K562 (cell line): Measurements from ENCODE around the gene SLC9A1. TPM values are rescaled to one million over a fixed set of nuclear protein-coding genes. Genes with fewer than 3 reads are reported as not detected.

Source experiments
- AFF1 ChIP-seq, 2 experiments: fragments of 450-650 bp; IDR thresholded peaks; 2 replicates each; pipeline ENCODE4 v1.6.1; 2018; ENCODE audit warnings: mild to moderate bottlenecking in 2 of 2, low read depth in 1 of 2; ENCODE audit not compliant: partially characterized antibody in 2 of 2
- ARID3A ChIP-seq: IDR thresholded peaks from 2 replicates; pipeline ENCODE4 v1.6.1; 2012; ENCODE audit warnings: low read depth, low read length, improper control_type of control experiment, borderline replicate concordance
- CGGBP1 ChIP-seq: fragments of 250-450 bp; sonication (Bioruptor Pico); IDR thresholded peaks from 2 replicates; pipeline ENCODE4 v1.9.0; 2021; ENCODE audit warnings: mild to moderate bottlenecking
- FOXK1 ChIP-seq: sonication (generic); formaldehyde crosslinking; IDR thresholded peaks from 2 replicates; pipeline ENCODE4 v1.8.0; 2022; ENCODE audit warnings: missing genetic modification reagents, mild to moderate bottlenecking, borderline replicate concordance
- KDM5B ChIP-seq: fragments of 200-600 bp; sonication (generic); IDR thresholded peaks from 2 replicates; pipeline ENCODE4 v1.6.1; 2012; ENCODE audit warnings: low read depth, mild to moderate bottlenecking, moderate library complexity, low read length, control low read depth, inconsistent platforms; ENCODE audit not compliant: insufficient replicate concordance
- MEIS2 ChIP-seq: fragments of 450-650 bp; IDR thresholded peaks from 2 replicates; pipeline ENCODE4 v1.6.1; 2014; ENCODE audit warnings: mild to moderate bottlenecking; ENCODE audit not compliant: partially characterized antibody
- MNT ChIP-seq, 2 experiments: fragments of 450-650 bp; conservative IDR thresholded peaks; 2 replicates each; pipeline ENCODE4 v1.6.1; 2017; ENCODE audit warnings: mild to moderate bottlenecking in 2 of 2, moderate library complexity in 2 of 2
- PHTF2 ChIP-seq: fragments of 250-450 bp; sonication (Bioruptor Pico); IDR thresholded peaks from 2 replicates; pipeline ENCODE4 v1.5.0; 2021; ENCODE audit warnings: mild to moderate bottlenecking
- SIN3A ChIP-seq, 2 experiments: fragments of 150-350 bp in 1 of 2; IDR thresholded peaks; 2 replicates each; pipeline ENCODE4 v1.6.1; 2011 to 2016; ENCODE audit warnings: borderline replicate concordance in 2 of 2, low read depth in 2 of 2, low read length in 2 of 2, mild to moderate bottlenecking in 2 of 2, moderate library complexity in 2 of 2; ENCODE audit not compliant: control insufficient read depth in 1 of 2
- SIRT6 ChIP-seq: IDR thresholded peaks from one replicate; pipeline ENCODE4 v1.6.1; 2012; ENCODE audit warnings: low read depth, mild to moderate bottlenecking, control low read depth, inconsistent platforms, low read length, moderate library complexity
- SOX6 ChIP-seq: fragments of 450-650 bp; IDR thresholded peaks from 2 replicates; pipeline ENCODE4 v1.6.1; 2014; ENCODE audit warnings: mild to moderate bottlenecking
- ZHX1 ChIP-seq: fragments of 150-350 bp; conservative IDR thresholded peaks from 2 replicates; pipeline ENCODE4 v1.6.1; 2014; ENCODE audit warnings: low read length
- ZKSCAN1 ChIP-seq: fragments of 150-350 bp; IDR thresholded peaks from 2 replicates; pipeline ENCODE4 v1.6.1; 2016; ENCODE audit warnings: low read depth, low read length
- ZNF239 ChIP-seq: fragments of 250-450 bp; sonication (Bioruptor Pico); IDR thresholded peaks from 2 replicates; pipeline ENCODE4 v1.4.0; 2020; ENCODE audit warnings: mild to moderate bottlenecking
- ZNF253 ChIP-seq: fragments of 250-450 bp; sonication (Bioruptor Pico); conservative IDR thresholded peaks from 2 replicates; pipeline ENCODE4 v1.6.1; 2021; ENCODE audit warnings: mild to moderate bottlenecking
- polyA plus RNA-seq, 8 experiments: library from polyadenylated mRNA; depleted of rRNA in 4 of 8; stranded (reverse) in 5 of 8; unstranded in 3 of 8; fragments of >200 nt; fragmentation: Nextera tagmentation in 2 of 8; fragmentation: Illumina TruSeq in 1 of 8; extraction: Ambion mirVana in 2 of 8; extraction: Trizol in 1 of 8; gene quantifications; 2 replicates each; pipeline versions ENCODE4 v1.2.1 to v1.2.3, GENCODE V29; 2011 to 2014; ENCODE audit warnings: inconsistent platforms in 1 of 8, missing spikeins in 1 of 8
- total RNA-seq, 7 experiments: library from RNA; depleted of rRNA in 6 of 7; stranded (reverse); fragments of >200 nt in 6 of 7; fragmentation: Illumina TruSeq in 2 of 7; extraction: Trizol in 2 of 7; gene quantifications; 2 replicates each; pipeline versions ENCODE4 v1.2.1 to v1.2.3, GENCODE V29; 2011 to 2021; ENCODE audit warnings: low replicate concordance in 1 of 7

SLC9A1 gene
- total and polyA plus RNA-seq, 9 of the 15 experiments (the other 6 are each of a cell fraction or from before 2014, with no cell fraction given): 0.59 to 14.4 (median 2.0) TPM

GRCh38 chr1:27154991-27155781, at the start of gene SLC9A1 (continued):
- TF ChIP-seq ZKSCAN1 (peak; percentile 77), MNT (conservative IDR thresholded peaks at IDR 0.05) (peak; percentile 44 to 69; a peak in 3 of 4 replicates), SIN3A (IDR thresholded peaks at IDR 0.05; ENCODE audit: borderline replicate concordance in 2 of 2, control insufficient read depth in 1 of 2, low read depth in 2 of 2, low read length in 2 of 2) (peak; percentile 45 to 97; a peak in 3 of 4 replicates), SOX6 (peak; percentile 71), ZHX1 (peak; percentile 79), ZNF253 (CRISPR knock-in tag) (no peak), ARID3A (0 out of 2 replicates have a peak, but pooled peaks have one; percentile 33), AFF1 (IDR thresholded peaks at IDR 0.05; ENCODE audit: low read depth in 1 of 2, partially characterized antibody in 2 of 2) (peak; percentile 64 to 93), SIRT6 (no peak), KDM5B (peak; percentile 100), CGGBP1 (CRISPR knock-in tag) (0 out of 2 replicates have a peak, but pooled peaks have one; percentile 62), ZNF239 (CRISPR knock-in tag) (no peak), PHTF2 (CRISPR knock-in tag) (peak; percentile 86; the same call in 1 of the 2 replicates), MEIS2 (peak; percentile 63), FOXK1 (peak; percentile 73; the same call in 1 of the 2 replicates)
